NOMO-1 treated with dmso at 0.1 percent for 144 hours (cell line): ENCODE measurements around the gene KDM4B.

Source experiments
- DNase-seq: peaks from one replicate; lab custom pipeline; 2025; ENCODE audit not compliant: unreplicated experiment; lab: John Stamatoyannopoulos, UW

Gene KDM4B

DNA sequence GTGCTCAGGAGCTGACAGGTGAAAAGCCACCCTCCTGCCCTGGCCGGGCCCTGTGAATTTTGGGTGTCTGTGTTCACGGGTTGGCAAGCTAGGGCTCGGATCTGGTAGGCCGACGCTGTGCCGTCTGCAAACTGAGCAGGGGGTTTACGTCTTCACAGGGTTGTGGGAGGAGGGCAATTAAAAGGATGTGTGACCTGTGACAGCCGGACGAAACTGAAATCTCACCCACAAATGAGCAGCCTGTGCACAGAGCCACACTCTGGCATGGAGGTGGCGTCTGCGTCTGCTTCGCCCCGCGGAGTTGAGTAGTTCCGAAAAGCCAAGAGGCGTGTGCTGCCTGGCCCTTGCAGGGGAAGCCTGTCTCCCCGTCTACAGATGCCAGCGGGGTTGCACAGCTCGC lies 117.3 kb downstream of the KDM4B start:
- DNase-seq, result no peak

DNA sequence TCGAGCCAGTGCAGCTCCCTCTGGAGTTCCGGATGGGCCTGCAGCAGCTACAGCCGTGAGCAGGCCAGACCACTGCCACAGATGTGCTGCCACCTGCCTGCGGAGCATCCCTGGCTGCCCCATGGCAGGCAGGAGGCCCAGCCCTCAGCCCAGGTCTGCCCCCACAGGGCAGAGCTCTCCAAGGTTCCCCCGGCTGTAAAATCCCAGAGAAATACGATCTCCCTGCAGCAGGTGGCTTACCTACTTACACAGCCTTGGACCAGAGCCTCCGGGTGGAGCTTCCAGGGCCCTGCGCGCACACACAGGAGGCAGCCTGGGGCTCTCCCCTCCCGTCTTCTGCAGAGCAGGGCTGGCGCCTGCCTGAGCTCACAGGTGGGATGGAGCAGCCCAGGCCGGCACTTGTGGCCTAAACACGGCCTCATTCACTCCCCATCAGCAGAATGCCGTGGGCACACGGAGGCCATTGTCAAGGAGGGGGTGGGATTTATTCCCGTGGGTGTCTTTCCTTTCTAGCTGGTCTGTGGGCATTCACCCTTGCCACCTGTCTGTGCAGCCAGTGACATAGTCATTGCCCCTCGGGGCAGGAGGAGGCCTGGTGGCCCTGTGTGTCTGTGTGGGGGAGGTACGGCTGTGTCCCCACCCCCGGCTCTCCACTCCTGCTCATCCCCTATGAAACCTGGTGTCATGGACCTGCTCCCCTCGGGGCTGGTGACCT lies 118.0 kb downstream of the KDM4B start:
- no peak for DNase-seq

DNA sequence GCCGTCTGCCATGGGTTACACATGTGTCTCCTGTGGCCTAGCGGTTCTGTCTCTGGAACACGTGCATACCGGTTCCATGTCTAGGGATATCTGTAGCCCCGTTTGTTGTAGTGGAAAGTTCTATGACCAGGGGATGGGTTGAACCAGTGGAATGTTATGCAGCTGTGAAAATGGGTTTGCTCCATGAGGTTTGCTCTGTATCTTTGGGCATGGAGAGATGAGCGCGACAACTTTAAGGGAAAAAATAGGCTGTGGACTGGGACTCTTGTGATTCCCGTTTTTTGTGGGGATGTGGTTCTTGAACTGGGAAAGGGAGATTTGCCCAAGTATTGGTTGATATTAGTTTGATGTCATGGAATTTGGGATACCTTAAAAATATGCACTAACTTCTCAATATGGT lies 120.4 kb downstream of the KDM4B start:
- DNase-seq, result no peak

DNA sequence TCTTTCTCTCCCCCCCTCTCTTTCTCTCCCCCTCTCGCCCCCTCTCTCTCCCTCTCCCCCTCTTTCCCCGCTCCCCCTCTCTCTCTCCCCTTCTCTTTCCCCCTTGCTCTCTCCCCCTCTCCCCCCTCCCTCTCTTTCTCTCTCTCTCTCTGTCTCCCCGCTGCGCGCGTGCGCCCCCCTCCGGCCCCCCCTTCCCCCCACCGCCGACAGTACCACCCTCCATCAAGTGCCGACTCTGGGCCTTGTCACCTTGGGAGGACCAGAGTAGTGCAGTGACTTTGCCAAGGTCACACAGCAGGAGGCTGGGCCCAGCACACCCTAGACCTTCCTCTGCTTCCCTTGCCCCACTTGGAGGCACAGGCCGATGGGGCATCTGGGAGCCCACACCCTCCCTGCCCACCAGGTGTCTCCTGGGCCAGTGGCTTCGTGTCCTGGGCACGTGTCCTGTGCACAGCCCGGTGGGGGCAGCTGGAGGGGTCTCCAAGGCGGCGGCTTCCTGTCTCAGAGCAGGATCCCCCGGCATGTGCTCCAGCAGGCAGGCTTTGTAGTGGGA lies 121.6 kb downstream of the KDM4B start:
- no peak for DNase-seq

DNA sequence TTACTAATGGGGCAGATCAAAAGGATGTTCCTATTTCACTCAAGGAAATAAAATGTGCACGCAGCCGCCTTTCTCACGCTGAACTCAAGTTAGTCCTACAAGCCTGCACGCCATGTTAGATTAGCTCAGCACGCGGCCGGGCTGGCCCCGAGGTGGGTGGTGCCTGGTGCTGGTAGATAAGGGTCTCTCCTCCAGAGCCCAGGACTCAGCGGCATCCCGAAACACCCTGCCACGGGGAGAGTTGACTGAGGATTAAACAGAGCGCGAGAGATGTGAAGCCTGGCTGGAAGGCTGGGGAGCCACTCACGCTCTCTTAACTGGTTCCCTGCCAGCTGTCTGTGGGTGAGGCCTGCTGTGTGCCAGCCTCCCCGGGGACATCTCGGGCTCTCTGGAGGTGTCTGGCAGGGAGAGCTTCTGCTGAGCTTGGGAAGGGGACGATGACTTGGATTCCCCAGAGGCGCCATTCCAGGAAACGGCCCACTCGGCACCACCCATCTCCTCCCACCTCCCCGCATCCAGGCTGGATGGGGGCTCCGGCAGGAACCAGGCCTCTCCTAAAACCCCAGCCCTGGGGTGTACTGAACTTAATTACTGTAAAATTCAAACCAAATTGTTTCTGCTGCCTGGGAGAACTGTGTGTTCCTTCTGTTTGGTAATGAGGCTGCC lies 122.2 kb downstream of the KDM4B start:
- no peak for DNase-seq

DNA sequence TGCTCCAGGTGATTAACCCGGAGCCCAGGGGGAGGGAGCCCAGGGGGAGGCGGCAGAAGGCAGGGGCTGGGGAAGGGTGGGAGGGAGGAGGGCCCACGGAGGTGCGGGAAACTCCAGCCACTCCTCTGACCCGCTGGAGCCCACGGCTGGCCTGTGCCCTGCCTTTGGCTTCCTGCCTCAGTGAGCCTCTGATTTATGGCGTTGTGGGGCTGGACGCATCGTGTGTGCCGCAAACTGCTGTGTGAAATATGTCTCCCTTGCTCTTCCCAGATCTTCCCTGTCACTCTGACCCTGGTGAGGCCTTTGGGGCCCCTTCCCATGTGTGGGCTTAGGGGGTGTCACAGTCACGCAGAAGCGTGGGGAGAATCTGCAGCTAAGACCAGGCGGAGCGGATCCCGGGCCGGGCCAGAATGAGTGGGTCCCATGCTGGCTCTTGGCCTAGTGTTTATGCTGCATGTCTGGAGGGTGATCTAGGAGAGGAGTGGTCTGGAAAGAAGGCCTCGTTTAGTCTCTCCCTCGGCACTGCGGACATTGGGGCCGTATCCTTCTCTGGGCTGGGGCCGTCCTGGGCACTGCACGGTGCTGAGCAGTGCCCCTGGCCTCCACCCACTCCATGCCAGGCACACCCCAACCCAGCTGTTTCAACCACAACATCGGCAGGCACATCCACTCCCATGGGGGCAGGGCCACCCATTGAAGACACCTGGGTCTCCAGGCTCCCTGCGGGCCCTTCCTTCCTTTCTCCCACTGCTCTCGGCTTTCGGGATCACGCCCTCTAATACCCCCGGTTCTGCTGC lies 123.0 kb downstream of the KDM4B start:
- DNase-seq, result no peak

DNA sequence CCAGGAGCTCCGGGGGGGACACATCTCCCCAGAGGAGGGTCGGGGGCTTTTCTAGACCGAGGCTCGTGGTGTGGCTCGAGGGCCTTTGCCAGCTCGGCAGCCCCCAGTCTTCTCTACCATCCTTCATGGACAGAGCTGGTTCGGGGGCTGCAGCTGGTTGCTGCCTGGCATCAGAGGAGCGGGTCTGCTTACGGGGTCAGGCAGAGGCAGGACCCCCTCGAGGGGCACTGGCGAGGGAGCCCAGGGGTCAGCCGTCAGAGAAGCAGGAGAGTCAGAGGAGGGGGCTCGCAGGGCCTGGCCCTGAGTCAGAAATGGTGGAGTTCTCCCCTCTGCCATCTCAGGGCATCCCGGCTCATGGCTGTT lies 123.5 kb downstream of the KDM4B start:
- no peak for DNase-seq

DNA sequence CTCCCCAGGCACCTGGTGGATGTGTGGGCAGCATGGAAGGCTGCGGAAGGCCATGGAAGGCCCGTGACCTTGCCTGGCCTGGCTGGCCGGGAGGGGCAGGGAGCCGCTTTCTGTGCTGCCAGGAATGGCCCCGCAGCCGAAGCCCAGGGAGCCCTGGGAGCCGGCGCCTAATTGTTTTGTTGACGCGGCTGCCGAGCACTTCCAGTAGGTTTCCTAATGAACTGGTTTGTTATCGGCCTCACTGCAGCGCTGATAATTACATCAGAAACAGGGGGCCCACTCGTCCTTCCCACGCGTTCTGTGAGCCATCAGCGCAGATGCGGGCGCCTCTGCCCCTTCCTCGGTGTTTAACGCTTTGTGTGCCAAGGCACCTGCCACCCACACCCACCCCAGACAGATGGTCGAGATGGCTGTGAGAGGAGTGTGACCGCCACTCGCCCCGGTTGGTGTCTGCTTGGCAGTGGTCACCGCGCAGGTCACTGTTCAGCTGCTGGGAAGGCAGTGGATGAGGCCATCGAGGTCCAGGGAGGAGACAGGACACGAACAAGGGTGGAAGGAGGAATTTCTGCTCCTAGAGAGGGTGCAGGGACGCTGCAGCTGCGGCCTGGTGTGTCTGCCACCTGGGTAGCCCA lies 124.5 kb downstream of the KDM4B start:
- DNase-seq, result no peak

DNA sequence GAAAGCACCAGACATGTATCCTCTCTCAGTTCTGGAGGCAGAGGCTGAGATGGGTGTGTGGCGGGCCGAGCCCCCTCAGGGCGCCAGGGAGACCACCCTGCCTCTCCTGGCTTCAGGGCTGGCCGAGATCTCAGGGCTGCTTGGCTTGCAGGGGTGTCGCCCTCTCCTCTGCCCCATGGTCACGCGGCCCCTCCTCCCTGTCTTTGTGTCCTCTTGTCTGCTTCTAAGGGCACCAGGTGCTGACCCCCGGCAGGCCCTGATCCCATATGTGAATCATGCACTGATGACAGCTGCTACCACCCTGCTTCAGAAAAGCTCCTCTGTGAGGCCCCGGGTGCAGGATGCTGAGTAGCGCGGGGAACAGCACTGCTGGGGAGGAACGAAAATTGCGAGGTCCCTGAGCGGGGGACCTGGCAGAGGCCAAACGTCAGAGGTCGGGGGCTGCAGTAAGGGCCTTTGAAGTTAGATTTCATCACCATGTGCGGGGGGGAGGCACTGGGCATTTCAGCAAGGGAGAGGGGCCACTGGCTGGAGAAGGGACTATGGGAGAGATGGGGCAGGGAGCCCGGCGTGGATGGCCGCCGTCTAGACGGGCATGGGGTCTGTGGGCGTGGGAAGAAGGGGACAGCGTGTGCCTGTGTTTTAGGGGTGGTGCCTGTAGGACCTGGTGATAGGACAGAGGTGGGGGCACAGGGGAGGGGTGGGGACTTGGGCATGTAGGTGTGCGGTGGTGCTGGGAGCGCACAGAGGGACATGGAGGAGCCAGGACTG lies 125.2 kb downstream of the KDM4B start:
- no peak for DNase-seq

DNA sequence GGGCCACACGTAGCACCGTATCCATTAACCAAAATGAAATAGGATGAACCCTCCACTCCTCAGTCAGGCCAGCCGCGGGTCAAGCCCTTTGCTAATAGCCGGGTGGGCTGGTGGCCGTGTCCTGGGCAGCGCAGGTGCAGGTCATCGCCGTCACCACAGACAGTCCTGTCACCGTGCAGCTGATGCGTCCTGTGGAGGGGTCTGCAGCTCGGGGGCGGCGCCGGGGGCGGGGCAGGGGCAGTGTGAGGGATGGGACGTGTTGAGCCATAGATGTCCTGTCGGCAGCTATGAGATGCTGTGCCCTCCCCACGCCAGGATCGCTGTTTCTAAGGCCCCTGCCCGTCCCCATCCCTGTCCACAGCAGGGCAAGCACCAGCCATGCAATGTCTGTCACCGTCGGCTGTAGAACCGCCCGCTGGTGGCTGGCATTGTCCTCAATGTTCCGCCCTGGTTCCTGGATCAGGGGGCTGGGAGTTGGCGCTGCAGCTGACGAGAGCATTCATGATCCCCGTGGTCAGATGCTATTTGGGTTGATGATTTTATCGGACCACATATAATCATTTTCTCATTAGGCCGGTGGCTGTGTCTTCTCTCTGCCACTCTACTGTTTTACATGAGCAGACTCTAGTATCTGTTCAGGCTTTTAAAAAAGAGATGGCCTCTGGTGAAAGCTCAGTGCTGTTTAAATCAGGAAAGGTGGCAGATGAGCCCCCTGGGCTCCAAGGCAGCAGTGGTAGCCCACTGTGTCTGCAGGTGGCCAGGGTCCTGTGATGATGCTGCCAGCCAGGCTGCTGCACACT lies 126.1 kb downstream of the KDM4B start:
- no peak for DNase-seq

DNA sequence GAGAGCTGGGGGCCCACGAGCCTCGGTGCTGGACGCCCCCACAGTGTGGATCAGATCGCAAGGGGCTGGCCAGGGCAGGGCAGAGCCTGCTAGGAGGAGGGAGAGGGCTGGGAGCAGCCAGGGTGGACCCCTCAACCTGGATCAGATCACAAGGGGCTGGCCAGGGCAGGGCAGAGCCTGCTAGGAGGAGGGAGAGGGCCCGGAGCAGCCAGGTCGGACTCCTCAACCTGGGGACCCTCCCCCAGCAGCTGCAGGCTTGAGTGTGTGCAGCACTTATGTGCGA lies 126.6 kb downstream of the KDM4B start:
- DNase-seq, result no peak

DNA sequence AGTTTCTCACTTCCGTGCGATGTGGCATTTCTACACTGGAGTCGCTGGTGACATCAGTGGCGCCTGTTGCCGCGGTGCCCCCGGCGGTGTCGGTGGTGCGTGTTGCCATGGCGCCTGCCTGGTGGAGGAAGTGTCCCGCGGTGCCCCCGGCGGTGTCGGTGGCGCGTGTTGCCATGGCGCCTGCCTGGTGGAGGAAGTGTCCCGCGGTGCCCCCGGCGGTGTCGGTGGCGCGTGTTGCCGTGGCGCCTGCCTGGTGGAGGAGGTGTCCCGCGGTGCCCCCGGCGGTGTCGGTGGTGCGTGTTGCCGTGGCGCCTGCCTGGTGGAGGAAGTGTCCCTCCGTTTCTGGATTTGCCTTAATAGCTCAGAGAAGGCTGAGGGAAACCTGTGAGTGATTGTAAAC lies 127.6 kb downstream of the KDM4B start:
- DNase-seq, result no peak

DNA sequence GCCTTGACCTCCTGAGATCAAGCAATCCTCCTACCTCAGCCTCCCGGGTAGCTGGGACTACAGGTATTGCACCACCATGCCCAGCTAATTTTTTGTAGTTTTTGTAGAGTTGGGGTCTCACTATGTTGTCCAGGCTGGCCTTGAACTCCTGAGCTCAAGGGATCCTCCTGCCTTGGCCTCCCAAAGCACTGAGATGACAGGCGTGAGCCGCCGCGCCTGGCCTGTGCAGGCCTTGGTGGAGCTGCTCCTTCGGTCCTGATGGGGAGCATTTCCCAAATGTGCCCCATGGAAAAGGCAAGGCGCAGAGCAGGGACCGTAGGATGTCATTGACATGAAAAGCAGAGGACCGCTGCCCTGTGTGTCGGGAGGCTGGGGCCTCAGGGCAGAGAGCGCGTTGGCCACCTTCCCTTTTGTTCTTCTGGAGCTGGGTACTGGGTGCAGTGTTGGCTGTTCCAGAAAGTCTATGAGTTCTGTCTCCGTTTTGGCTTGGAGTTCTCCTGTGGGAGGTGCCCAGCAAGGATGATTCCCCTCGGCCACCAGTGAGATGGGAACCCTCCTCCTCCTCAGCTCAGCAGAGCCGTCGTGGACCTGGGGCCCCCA lies 128.5 kb downstream of the KDM4B start:
- no peak for DNase-seq

DNA sequence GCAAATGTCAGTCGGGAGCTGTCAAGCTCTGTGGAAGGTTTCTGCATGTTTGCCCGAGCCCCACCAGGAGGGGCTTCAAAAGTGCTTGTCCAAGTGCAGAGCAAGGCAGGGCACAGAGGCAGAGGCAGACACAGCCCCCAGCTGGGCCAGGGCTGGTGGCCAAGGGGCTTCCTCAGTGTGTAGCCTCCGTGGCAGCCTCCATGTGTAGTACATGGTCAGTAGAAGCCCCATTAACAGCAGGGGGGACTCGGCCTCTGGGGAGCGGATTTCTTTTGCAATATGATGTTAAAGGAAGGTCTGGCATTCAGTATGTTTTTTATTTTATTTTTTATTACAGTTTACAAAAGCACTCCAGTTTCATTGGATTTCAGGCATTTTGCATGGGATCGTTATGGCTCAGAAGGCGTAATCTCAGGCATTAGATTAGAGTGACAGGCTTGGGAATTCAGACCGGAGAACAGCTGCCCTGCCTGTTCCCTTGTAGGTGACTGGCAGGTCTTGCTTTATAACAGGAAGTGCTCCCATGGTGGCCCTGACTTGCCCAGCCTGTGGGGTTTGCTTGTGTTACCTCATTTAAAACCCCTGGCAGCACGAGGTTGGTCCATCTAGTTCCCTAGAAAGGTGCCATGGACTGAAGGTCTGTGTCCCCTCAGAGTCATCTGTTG lies 129.2 kb downstream of the KDM4B start:
- DNase-seq, result no peak

DNA sequence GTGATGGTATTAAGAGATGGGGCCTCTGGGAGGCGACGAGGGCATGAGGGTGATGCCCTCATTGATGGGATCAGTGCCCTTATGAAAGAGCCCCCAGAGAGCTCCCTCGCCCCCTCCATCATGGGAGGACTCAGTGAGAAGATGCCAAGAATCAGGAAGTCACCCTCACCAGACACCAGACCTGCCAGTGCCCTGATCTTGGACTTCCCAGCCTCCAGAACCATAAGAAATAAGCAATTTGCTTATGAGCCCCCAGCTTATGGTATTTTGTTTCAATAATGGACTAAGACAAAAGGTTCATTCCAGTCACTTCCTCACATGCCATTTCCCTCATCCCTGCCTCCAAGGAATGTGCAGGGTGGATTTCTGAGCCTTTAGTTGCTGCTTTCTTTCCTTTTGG lies 129.7 kb downstream of the KDM4B start:
- DNase-seq, result no peak

DNA sequence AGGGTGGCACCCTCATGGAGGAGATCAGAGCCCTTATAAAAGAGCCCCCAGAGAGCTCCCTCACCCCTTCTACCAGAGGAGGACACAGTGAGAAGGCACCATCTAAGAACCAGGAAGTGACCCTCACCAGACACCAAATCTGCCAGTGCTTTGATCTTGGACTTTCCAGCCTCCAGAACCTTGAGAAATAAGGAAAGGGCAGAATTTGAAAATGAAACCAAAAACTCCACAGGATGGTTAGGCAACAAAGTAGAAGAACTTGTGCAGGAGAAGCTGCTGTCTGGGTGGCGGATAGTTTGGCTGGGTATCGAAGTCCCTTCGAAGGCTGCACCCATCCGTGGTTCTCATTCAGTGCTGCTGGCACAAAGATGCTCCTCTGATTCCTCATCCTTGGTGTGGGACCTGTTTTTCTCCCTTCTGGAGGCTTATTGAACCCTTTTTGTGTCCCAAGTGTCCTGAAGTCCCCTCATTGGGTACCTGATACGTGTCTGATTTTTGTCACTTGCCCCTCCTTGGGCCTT lies 130.8 kb downstream of the KDM4B start:
- DNase-seq, result no peak

DNA sequence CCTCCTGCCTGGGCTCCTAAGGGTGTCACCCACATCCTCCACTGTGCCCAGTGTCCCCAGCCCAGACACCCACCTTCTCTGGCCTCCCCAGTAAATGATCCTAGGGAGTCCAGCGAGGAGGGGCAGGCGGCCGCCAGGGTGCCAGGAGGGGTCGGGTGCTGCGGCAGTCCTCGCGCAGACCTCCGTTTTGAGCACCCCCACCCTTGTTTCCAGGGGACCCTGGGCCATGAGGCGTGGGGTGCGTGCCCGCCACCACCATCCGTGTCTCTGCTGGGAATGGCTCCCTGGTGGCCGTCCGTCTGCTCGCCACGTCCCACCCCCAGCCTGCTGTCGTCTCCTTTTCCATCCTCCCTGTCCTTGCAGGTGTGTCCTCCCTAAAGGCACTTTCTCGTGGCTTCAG lies 133.0 kb downstream of the KDM4B start:
- DNase-seq, result no peak

DNA sequence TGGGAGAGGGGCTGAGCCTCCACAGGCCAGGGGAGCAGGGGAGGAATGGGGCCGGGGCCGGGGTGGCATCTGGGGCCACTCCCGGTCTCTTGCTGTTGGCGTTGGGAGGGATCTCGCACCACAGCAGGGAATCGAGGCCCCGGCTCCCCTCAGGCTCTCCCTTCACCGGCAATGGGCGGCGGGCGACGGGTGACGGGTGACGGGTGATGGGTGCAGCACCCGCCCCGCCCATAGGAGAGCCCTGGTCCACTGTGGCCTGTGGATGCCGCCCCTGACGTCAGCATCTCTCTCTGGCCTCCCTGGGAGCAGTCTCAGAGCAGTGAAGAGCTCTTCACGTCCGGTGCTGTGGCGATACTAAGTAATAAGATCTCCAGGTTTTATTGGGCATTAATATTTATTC lies 133.6 kb downstream of the KDM4B start:
- DNase-seq, result no peak
